GM21576 (cell line): ENCODE results near the gene CNDP1.

Source experiments
- ATAC-seq: cut with Tn5 transposase; IDR thresholded peaks from one replicate; pipeline ENCODE4 v1.9.1; 2021; ENCODE audit warnings: mild to moderate bottlenecking, moderate library complexity; ENCODE audit not compliant: unreplicated experiment

Gene CNDP1

GRCh38 chr18:74617486-74617885, 83.2 kb downstream of the CNDP1 start:
- ATAC-seq, result no peak

GRCh38 chr18:74622072-74622471, 87.8 kb downstream of the CNDP1 start:
- no peak for ATAC-seq

- ATAC-seq, result no peak
Observed at GRCh38 chr18:74623047-74623816, 88.9 kb downstream of the CNDP1 start.

GRCh38 chr18:74624466-74624865, 90.2 kb downstream of the CNDP1 start:
- no peak for ATAC-seq

GRCh38 chr18:74625157-74625556, 90.9 kb downstream of the CNDP1 start:
- ATAC-seq, result no peak

- no peak for ATAC-seq
Observed at GRCh38 chr18:74626049-74626874, 92.0 kb downstream of the CNDP1 start.

GRCh38 chr18:74630804-74631203, 96.5 kb downstream of the CNDP1 start:
- no peak for ATAC-seq

GRCh38 chr18:74631212-74631611, 96.9 kb downstream of the CNDP1 start:
- ATAC-seq, result no peak

- ATAC-seq, result no peak
Observed at GRCh38 chr18:74631623-74632350, 97.5 kb downstream of the CNDP1 start.

- ATAC-seq, result no peak
Observed at GRCh38 chr18:74632351-74632679, 98.0 kb downstream of the CNDP1 start.

- no peak for ATAC-seq
Observed at GRCh38 chr18:74632856-74633255, 98.6 kb downstream of the CNDP1 start.

- ATAC-seq, result no peak
Observed at GRCh38 chr18:74633652-74634352, 99.5 kb downstream of the CNDP1 start.

GRCh38 chr18:74635224-74635975, 101.1 kb downstream of the CNDP1 start:
- ATAC-seq, result no peak
